Astrocyte of the cerebellum (primary cell): ENCODE measurements around the gene SNAI3.

Source experiments
- DNase-seq: peaks from one replicate; pipeline ENCODE4 v3.0.0-alpha.2; 2011; ENCODE audit warnings: low read depth
- H3K4me3 ChIP-seq: 2 replicates; pipeline ENCODE4 v1.5.1; 2011; ENCODE audit warnings: mild to moderate bottlenecking, low read depth, low read length, moderate library complexity
- in situ Hi-C: cut with HindIII; loops from 2 replicates; pipeline ENCODE4 v1.10.0; 2017; ENCODE audit warnings: low sequenced_read_pairs
- TF ChIP-seq, protein P1 (sequence below): IDR thresholded peaks from 2 replicates; pipeline ENCODE4 v1.5.1; 2012; ENCODE audit warnings: low read length, low read depth, moderate library complexity, mild to moderate bottlenecking; ENCODE audit errors: missing control alignments

SNAI3 gene

DNA sequence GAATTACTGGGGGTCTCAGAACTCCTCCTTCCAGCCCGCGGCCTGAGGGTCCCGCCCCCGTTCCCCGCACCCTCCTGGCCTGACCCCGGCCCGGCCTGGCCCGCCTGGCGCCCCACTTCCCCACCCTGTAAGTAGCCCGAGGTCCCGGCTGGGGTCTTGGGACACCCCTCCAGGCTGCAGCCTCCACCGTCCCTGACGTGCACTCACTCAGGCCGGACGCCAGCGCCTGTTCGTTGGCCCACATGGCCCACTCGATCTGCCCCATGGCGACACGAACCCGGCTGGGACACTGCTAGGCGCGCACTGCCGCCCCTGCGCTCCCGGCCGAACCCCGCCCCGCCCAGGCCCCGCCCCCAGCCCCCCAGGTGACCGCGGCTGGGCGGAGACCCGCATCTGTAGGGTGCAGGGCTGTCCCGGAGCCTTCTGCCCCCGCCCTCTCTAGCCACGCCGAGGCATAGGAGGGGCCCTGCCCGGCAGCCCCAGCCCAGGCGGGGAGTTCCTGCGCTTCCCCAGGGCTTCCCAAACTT, 35.5 kb downstream of the SNAI3 start, which contains the start of gene CYBA:
Gene CYBA, minus strand, starts transcription at position 305 of the 527 bp plus-strand sequence. Its CDS starts 40 bp downstream, at position 265.
- in situ Hi-C loops = no loop called here
- TF ChIP-seq, protein P1, sequence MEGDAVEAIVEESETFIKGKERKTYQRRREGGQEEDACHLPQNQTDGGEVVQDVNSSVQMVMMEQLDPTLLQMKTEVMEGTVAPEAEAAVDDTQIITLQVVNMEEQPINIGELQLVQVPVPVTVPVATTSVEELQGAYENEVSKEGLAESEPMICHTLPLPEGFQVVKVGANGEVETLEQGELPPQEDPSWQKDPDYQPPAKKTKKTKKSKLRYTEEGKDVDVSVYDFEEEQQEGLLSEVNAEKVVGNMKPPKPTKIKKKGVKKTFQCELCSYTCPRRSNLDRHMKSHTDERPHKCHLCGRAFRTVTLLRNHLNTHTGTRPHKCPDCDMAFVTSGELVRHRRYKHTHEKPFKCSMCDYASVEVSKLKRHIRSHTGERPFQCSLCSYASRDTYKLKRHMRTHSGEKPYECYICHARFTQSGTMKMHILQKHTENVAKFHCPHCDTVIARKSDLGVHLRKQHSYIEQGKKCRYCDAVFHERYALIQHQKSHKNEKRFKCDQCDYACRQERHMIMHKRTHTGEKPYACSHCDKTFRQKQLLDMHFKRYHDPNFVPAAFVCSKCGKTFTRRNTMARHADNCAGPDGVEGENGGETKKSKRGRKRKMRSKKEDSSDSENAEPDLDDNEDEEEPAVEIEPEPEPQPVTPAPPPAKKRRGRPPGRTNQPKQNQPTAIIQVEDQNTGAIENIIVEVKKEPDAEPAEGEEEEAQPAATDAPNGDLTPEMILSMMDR = no peak
- H3K4me3 ChIP-seq = peak within 1 kb of the TSS; percentile 72
- no peak for DNase-seq

DNA sequence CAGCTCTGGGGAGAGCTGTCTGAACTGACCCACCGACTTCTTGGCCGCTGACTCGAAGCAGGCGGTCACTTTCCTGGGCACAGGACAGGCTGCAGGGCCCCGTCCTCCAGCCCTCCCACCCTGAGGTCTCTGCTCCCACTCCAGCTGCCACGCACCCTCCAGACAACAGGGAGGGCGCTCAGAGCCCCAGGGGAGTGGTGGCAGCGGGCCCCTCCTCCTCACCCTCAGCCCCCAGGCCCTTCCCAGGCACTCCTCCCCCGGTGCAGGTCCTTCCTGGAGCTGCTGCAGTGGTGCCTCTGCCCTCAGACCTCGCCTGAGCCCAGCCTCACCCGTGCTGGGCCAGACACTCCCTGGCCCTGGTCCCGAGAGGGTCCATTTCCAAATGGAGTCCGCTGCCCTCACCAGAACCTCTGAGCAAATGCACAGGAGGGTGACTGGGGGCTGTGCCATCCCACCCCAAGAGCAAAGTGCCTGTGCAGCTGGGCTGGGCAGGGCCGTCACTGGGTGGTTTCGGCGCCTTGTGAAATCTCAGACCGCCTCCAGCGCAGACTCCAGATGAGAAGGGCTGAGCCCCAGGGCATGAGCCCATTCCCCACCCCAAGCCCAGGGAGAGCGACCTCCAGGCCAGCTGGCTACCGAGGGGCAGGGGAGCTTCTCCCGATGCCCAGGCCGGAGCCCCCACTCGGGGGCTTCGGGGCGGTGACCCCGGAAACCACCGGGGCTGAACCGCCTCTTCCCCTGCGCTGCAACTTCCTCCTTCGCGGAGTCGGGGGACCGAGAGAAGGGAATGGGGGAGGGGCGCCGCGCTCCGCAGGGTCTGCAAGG, 36.2 kb downstream of the SNAI3 start:
- in situ Hi-C loops = no loop called here
- no peak for DNase-seq
- H3K4me3 ChIP-seq = peak overlapping the region; percentile 72
- TF ChIP-seq, protein P1 = no peak

DNA sequence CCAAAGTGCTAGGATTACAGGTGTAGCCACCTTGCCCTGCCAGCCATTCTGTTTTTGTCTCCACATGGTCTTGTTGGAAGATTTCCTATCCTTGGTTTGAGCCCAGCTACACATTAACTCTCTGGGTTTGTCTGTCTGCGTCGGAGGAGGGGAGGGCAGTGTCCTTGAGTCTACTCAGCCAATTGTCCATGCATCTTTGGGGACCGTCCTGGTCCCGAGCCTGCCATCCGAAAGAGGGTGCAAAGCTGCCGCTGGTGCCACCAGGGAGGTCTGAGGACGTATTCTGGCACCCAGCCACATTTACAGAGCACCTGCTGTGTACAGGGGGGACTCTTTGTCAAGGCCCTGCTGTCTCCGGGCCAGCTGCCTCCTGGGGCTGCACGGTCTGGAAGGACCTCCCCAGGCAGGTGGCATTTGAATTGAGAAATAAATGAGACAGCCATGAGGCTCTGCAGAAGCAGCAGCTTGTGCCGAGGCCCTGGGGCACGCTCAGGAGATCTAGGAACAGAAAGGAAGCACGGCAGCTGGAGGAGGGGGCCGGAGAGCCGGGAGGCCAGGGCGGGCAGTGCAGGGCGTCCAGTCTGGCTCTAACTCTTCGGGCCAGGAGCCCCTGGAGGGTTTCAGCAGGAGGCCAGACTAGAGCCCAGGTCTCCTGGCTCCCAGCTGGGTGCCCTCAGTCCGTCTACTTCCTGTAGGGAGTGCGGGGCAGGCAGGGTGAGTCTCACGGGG, 36.9 kb downstream of the SNAI3 start:
- TF ChIP-seq, protein P1 = no peak
- peak overlapping the region; percentile 72 for H3K4me3 ChIP-seq
- DNase-seq = no peak
- in situ Hi-C loops = no loop called here

DNA sequence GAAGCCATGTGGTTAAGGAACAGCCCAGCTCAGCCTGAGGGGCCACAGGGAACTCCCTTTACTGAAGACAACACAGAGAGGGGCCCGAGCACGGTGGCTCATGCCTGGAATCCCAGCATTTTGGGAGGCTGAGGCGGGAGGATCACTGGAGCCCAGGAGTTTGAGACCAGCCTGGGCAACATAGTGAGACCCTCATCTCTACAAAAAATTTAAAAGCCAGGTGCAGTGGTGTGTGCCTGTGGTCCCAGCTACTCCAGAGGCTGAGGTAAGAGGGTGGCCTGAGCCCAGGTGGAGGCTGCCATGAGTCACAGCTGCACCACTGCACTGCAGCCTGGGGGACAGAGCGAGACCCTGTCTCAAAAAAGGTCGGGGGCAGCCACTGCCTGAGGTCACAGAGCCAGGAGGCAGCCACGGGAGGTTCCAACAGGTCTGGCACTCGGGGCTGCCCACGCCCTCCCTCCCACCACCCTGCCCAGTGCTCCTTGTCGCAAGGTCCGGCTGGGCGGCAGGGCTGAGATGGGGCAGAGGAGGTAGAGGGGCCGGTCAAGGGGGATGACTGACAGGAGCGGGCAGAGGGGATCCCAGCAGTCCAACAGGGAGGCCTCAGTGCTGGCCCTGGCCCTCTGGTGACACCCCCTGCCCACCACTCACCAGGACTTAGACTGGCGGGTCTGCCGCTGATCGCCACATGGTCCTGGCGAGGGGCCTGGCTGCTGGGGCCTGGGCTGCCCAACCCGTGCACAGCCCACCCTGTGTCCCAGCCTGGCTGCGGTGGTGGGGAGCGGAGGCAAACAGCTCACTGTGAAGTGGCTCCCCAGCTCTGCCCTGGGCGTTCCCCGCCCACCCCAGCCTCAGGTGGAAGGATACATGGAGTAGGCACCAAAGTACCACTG, 38.9 kb downstream of the SNAI3 start:
- DNase-seq = no peak
- TF ChIP-seq, protein P1 = no peak
- H3K4me3 ChIP-seq = no peak overlapping the region
- in situ Hi-C loops = no loop called here

DNA sequence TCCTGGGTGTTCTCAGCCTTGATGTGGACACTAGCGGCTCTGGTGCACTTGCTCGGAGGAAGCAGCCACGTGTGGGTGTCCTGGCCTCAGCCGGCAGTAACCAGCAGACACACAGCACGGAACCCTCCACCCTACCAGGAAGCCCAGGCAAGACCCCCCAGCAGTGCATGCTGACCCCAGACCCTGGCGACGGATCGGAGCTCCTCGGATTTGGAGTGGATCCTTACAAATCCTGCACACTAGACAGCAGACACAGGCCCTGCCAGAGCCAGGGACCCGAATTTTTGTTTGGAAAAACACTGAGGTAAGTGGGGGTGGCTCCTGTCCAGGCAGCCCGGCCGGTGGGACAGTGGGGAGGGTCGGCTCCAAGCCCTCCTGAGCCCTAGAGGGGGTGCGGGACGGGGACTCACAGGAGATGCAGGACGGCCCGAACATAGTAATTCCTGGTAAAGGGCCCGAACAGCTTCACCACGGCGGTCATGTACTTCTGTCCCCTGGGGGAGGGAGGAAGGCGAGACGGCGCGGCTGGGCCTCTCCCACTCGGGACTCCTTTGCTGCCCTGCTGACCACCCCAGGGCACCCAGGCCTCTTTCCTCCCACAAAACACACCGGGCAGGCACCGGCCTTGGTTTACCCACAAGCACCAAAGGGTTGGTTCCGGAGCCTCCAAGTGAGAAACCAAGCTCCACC, 39.8 kb downstream of the SNAI3 start:
- TF ChIP-seq, protein P1 = no peak
- in situ Hi-C loops = no loop called here
- no peak overlapping the region for H3K4me3 ChIP-seq
- DNase-seq = no peak
